ENCODE data around the gene TOR4A.

DNA sequence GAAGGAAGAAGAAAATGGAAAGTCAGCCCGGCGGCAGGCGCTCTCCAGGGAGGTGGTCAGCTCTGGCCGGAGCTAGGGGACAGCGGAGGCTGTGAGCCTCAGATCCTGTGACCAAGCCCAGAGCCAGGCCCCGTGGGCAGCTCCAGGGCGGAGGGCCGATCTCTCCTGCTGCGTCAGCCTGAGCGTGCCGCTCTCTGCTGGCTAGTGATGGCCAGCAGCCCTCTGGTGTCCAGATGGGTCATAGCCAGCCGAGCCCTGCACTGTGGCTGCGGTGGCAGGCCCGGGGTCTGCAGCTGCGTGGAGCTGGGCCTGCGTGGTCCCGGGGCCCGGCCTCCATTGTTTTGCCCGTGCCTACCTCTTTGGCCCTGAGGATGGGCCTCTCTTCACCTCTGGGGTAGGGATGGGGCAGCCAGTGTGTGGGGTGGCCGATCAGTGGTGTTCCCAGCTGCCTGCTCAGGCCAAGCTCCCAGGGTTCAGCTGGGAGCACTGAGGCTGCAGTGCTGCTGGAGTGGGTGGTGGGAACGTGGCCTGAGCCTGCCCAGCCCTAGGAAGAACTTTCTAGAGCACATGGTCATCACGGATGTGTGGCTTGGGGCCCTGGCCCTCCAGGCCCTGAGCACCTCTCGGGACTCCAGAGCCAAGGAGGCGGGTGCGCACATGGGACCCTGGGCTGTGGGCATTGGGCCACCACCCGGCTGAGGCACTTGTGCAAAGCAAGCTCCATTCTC is 41.6 kb downstream of the TOR4A start:
- TF ChIP-seq GATA2 (IDR thresholded peaks at IDR 0.05; ENCODE audit: low read depth, low read length) (no peak), GATA3 (IDR thresholded peaks at IDR 0.05; ENCODE audit: low read depth, low read length) (no peak)

Measured in SH-SY5Y (cell line).